HG02973 (cell line): ENCODE results near the gene ADD1.

Experiments
- ATAC-seq: cut with Tn5 transposase; IDR thresholded peaks from one replicate; pipeline ENCODE4 v1.9.1; 2021; ENCODE audit warnings: moderate library complexity; ENCODE audit not compliant: unreplicated experiment

ADD1 gene

GRCh38 chr4:2858451-2859217, 15.0 kb downstream of the ADD1 start:
- ATAC-seq, result no peak

GRCh38 chr4:2859514-2859913, 15.9 kb downstream of the ADD1 start:
- ATAC-seq, result no peak

GRCh38 chr4:2860391-2861348, 17.0 kb downstream of the ADD1 start:
- ATAC-seq, result no peak

GRCh38 chr4:2861631-2862436, 18.2 kb downstream of the ADD1 start:
- no peak for ATAC-seq

GRCh38 chr4:2862528-2862927, 18.9 kb downstream of the ADD1 start:
- no peak for ATAC-seq

- ATAC-seq, result no peak
Observed at GRCh38 chr4:2863649-2864048, 20.0 kb downstream of the ADD1 start.

GRCh38 chr4:2865196-2865780, 21.6 kb downstream of the ADD1 start:
- ATAC-seq, result no peak

GRCh38 chr4:2866160-2866861, 22.7 kb downstream of the ADD1 start:
- ATAC-seq, result no peak

- no peak for ATAC-seq
Observed at GRCh38 chr4:2866891-2867290, 23.2 kb downstream of the ADD1 start.

GRCh38 chr4:2867758-2868491, 24.3 kb downstream of the ADD1 start:
- ATAC-seq, result no peak

GRCh38 chr4:2868877-2869487, 25.3 kb downstream of the ADD1 start:
- ATAC-seq, result no peak

- ATAC-seq, result no peak
Observed at GRCh38 chr4:2869659-2870058, 26.0 kb downstream of the ADD1 start.

GRCh38 chr4:2870082-2870481, 26.4 kb downstream of the ADD1 start:
- ATAC-seq, result no peak

GRCh38 chr4:2871466-2871865, 27.8 kb downstream of the ADD1 start:
- ATAC-seq, result no peak

- no peak for ATAC-seq
Observed at GRCh38 chr4:2871911-2872310, 28.3 kb downstream of the ADD1 start.

- ATAC-seq, result no peak
Observed at GRCh38 chr4:2873329-2873728, 29.7 kb downstream of the ADD1 start.

GRCh38 chr4:2874861-2875260, 31.2 kb downstream of the ADD1 start:
- ATAC-seq, result no peak

- ATAC-seq, result no peak
Observed at GRCh38 chr4:2875556-2875955, 31.9 kb downstream of the ADD1 start.

GRCh38 chr4:2878346-2878745, 34.7 kb downstream of the ADD1 start:
- no peak for ATAC-seq
